Measurements from ENCODE around the gene SLC24A4.

DNA sequence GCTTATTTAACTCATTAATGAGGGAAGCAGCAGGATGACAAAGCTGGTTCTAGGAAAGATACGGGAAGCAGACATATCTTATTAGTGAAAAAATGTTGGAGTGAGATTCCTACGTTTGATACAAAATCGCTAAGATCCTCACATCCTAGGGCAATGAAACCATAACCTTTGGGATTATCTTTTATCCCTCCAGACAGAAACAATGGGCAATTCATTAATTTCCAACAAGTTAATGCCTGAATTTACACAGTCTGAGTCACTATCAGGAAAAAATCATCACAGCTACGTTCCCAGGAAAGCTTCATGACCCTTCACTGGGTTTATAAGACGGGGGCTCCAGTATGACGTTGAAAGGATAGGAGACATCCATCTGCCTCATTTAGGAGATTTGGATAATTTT lies 45.0 kb downstream of the SLC24A4 start:
- TF ChIP-seq, protein P1, sequence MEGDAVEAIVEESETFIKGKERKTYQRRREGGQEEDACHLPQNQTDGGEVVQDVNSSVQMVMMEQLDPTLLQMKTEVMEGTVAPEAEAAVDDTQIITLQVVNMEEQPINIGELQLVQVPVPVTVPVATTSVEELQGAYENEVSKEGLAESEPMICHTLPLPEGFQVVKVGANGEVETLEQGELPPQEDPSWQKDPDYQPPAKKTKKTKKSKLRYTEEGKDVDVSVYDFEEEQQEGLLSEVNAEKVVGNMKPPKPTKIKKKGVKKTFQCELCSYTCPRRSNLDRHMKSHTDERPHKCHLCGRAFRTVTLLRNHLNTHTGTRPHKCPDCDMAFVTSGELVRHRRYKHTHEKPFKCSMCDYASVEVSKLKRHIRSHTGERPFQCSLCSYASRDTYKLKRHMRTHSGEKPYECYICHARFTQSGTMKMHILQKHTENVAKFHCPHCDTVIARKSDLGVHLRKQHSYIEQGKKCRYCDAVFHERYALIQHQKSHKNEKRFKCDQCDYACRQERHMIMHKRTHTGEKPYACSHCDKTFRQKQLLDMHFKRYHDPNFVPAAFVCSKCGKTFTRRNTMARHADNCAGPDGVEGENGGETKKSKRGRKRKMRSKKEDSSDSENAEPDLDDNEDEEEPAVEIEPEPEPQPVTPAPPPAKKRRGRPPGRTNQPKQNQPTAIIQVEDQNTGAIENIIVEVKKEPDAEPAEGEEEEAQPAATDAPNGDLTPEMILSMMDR (IDR thresholded peaks at IDR 0.05) = no peak
- TF ChIP-seq POLR2A (IDR thresholded peaks at IDR 0.05) = no peak

Data from testis (tissue), 2 donors.